ENCODE measurements around the gene ALDH3B1.

ALDH3B1 gene

GRCh38 chr11:68008381-68009337 lies 1.5 kb upstream of the ALDH3B1 start:
- Histone ChIP-seq H2AFZ (ENCODE audit: low read length, unreplicated experiment) (no peak overlapping the region), H3K27me3 (ENCODE audit: insufficient read depth, low read length) (no peaks in the 10 kb centered on the region), H3K36me3 (ENCODE audit: insufficient read depth, low read length) (no peaks in the 10 kb centered on the region), H3K27ac (ENCODE audit: low read depth, low read length) (peak overlapping the region; percentile 93), H3K79me2 (ENCODE audit: control insufficient read depth, insufficient read depth, low read length, unreplicated experiment) (peaks cover 20% of the 10 kb centered on the region), H3K4me3 (ENCODE audit: low read depth, low read length) (no peak overlapping the region), H3K4me1 (ENCODE audit: control insufficient read depth, insufficient read depth, low read length, unreplicated experiment) (peaks cover 40% of the 10 kb centered on the region)

- peak overlapping the region; percentile 78 for H3K4me3 ChIP-seq (ENCODE audit: low read depth, low read length)
- H3K36me3 ChIP-seq (ENCODE audit: insufficient read depth, low read length), result no peaks in the 10 kb centered on the region
- H2AFZ ChIP-seq (ENCODE audit: low read length, unreplicated experiment), result no peak overlapping the region
- peaks cover 47% of the 10 kb centered on the region for H3K4me1 ChIP-seq (ENCODE audit: control insufficient read depth, insufficient read depth, low read length, unreplicated experiment)
- H3K79me2 ChIP-seq (ENCODE audit: control insufficient read depth, insufficient read depth, low read length, unreplicated experiment), result peaks cover 25% of the 10 kb centered on the region
- H3K27ac ChIP-seq (ENCODE audit: low read depth, low read length), result peak overlapping the region; percentile 93
- H3K27me3 ChIP-seq (ENCODE audit: insufficient read depth, low read length), result no peaks in the 10 kb centered on the region
Measured at GRCh38 chr11:68009391-68010089, 587 bp upstream of the ALDH3B1 start.

GRCh38 chr11:68011051-68011943 lies 1.2 kb downstream of the ALDH3B1 start:
- peak overlapping the region; percentile 93 for H3K27ac ChIP-seq (ENCODE audit: low read depth, low read length)
- peaks cover 54% of the 10 kb centered on the region for H3K4me1 ChIP-seq (ENCODE audit: control insufficient read depth, insufficient read depth, low read length, unreplicated experiment)
- H3K79me2 ChIP-seq (ENCODE audit: control insufficient read depth, insufficient read depth, low read length, unreplicated experiment), result peaks cover 25% of the 10 kb centered on the region
- no peak overlapping the region for H2AFZ ChIP-seq (ENCODE audit: low read length, unreplicated experiment)
- H3K27me3 ChIP-seq (ENCODE audit: insufficient read depth, low read length), result no peaks in the 10 kb centered on the region
- H3K36me3 ChIP-seq (ENCODE audit: insufficient read depth, low read length), result no peaks in the 10 kb centered on the region
- peak overlapping the region; percentile 78 for H3K4me3 ChIP-seq (ENCODE audit: low read depth, low read length)

- no peak overlapping the region for H2AFZ ChIP-seq (ENCODE audit: low read length, unreplicated experiment)
- H3K4me1 ChIP-seq (ENCODE audit: control insufficient read depth, insufficient read depth, low read length, unreplicated experiment), result peaks cover 64% of the 10 kb centered on the region
- peak overlapping the region; percentile 93 for H3K27ac ChIP-seq (ENCODE audit: low read depth, low read length)
Measured at GRCh38 chr11:68012044-68012842, 2.1 kb downstream of the ALDH3B1 start.

GRCh38 chr11:68012843-68013610 lies 2.9 kb downstream of the ALDH3B1 start:
- Histone ChIP-seq H3K4me3 (ENCODE audit: low read depth, low read length) (peak overlapping the region; percentile 22), H3K4me1 (ENCODE audit: control insufficient read depth, insufficient read depth, low read length, unreplicated experiment) (peaks cover 67% of the 10 kb centered on the region), H3K27me3 (ENCODE audit: insufficient read depth, low read length) (no peaks in the 10 kb centered on the region), H2AFZ (ENCODE audit: low read length, unreplicated experiment) (no peak overlapping the region), H3K79me2 (ENCODE audit: control insufficient read depth, insufficient read depth, low read length, unreplicated experiment) (peaks cover 25% of the 10 kb centered on the region), H3K27ac (ENCODE audit: low read depth, low read length) (peak overlapping the region; percentile 93), H3K36me3 (ENCODE audit: insufficient read depth, low read length) (no peaks in the 10 kb centered on the region)

More at GRCh38 chr11:68012044-68012842, 2.1 kb downstream of the ALDH3B1 start:
- Histone ChIP-seq H3K36me3 (ENCODE audit: insufficient read depth, low read length) (no peaks in the 10 kb centered on the region), H3K27me3 (ENCODE audit: insufficient read depth, low read length) (no peaks in the 10 kb centered on the region), H3K4me3 (ENCODE audit: low read depth, low read length) (no peak overlapping the region), H3K79me2 (ENCODE audit: control insufficient read depth, insufficient read depth, low read length, unreplicated experiment) (peaks cover 25% of the 10 kb centered on the region)

GRCh38 chr11:68013611-68014156 lies 3.6 kb downstream of the ALDH3B1 start:
- no peak overlapping the region for H2AFZ ChIP-seq (ENCODE audit: low read length, unreplicated experiment)
- no peaks in the 10 kb centered on the region for H3K27me3 ChIP-seq (ENCODE audit: insufficient read depth, low read length)
- peak overlapping the region; percentile 22 for H3K4me3 ChIP-seq (ENCODE audit: low read depth, low read length)
- peaks cover 25% of the 10 kb centered on the region for H3K79me2 ChIP-seq (ENCODE audit: control insufficient read depth, insufficient read depth, low read length, unreplicated experiment)
- H3K36me3 ChIP-seq (ENCODE audit: insufficient read depth, low read length), result no peaks in the 10 kb centered on the region
- peaks cover 65% of the 10 kb centered on the region for H3K4me1 ChIP-seq (ENCODE audit: control insufficient read depth, insufficient read depth, low read length, unreplicated experiment)
- H3K27ac ChIP-seq (ENCODE audit: low read depth, low read length), result peak overlapping the region; percentile 93

- peaks cover 58% of the 10 kb centered on the region for H3K4me1 ChIP-seq (ENCODE audit: control insufficient read depth, insufficient read depth, low read length, unreplicated experiment)
- H3K79me2 ChIP-seq (ENCODE audit: control insufficient read depth, insufficient read depth, low read length, unreplicated experiment), result peaks cover 25% of the 10 kb centered on the region
- H3K27me3 ChIP-seq (ENCODE audit: insufficient read depth, low read length), result no peaks in the 10 kb centered on the region
- H3K4me3 ChIP-seq (ENCODE audit: low read depth, low read length), result peak overlapping the region; percentile 52; the same call in 1 of the 2 replicates
- H3K27ac ChIP-seq (ENCODE audit: low read depth, low read length), result peak overlapping the region; percentile 93
- no peaks in the 10 kb centered on the region for H3K36me3 ChIP-seq (ENCODE audit: insufficient read depth, low read length)
- no peak overlapping the region for H2AFZ ChIP-seq (ENCODE audit: low read length, unreplicated experiment)
Measured at GRCh38 chr11:68014157-68014946, 4.2 kb downstream of the ALDH3B1 start.

- Histone ChIP-seq H3K36me3 (ENCODE audit: insufficient read depth, low read length) (no peaks in the 10 kb centered on the region), H3K27ac (ENCODE audit: low read depth, low read length) (peak overlapping the region; percentile 93), H2AFZ (ENCODE audit: low read length, unreplicated experiment) (no peak overlapping the region), H3K4me3 (ENCODE audit: low read depth, low read length) (no peak overlapping the region; the same call in 1 of the 2 replicates), H3K4me1 (ENCODE audit: control insufficient read depth, insufficient read depth, low read length, unreplicated experiment) (peaks cover 54% of the 10 kb centered on the region), H3K27me3 (ENCODE audit: insufficient read depth, low read length) (no peaks in the 10 kb centered on the region), H3K79me2 (ENCODE audit: control insufficient read depth, insufficient read depth, low read length, unreplicated experiment) (peaks cover 25% of the 10 kb centered on the region)
Measured at GRCh38 chr11:68014947-68015447, 4.9 kb downstream of the ALDH3B1 start.

All from ACC112 (cell line).